ENCODE data around the gene TBC1D30.
"Not testable (repeated sequence)": the region's sequence is repeated elsewhere in the genome, so short reads cannot be mapped to it uniquely, and the experiment has no call there.

The TBC1D30 gene

GRCh38 chr12:64806593-64807460 lies 17.6 kb upstream of the TBC1D30 start:
- no peak for DNase-seq (ENCODE audit: low read depth in 2 of 2)

GRCh38 chr12:64808110-64808509 lies 16.3 kb upstream of the TBC1D30 start:
- no peak for DNase-seq (ENCODE audit: low read depth in 2 of 2)

- no peak for DNase-seq (ENCODE audit: low read depth in 2 of 2)
Observed at GRCh38 chr12:64810831-64811230, 13.6 kb upstream of the TBC1D30 start.

GRCh38 chr12:64813723-64814122 lies 10.7 kb upstream of the TBC1D30 start:
- no peak for DNase-seq (ENCODE audit: low read depth in 2 of 2)

GRCh38 chr12:64814432-64814831 lies 10.0 kb upstream of the TBC1D30 start:
- DNase-seq (ENCODE audit: low read depth in 2 of 2), result no peak

GRCh38 chr12:64819816-64820402 lies 4.5 kb upstream of the TBC1D30 start:
- no peak for DNase-seq (ENCODE audit: low read depth in 2 of 2)

- DNase-seq (ENCODE audit: low read depth in 2 of 2), result no peak
Observed at GRCh38 chr12:64820593-64820992, 3.9 kb upstream of the TBC1D30 start.

GRCh38 chr12:64821116-64821630 lies 3.3 kb upstream of the TBC1D30 start:
- DNase-seq (ENCODE audit: low read depth in 2 of 2), result no peak

GRCh38 chr12:64824130-64824499 lies 332 bp upstream of the TBC1D30 start:
- DNase-seq (ENCODE audit: low read depth in 2 of 2), result no peak

- no peak for DNase-seq (ENCODE audit: low read depth in 2 of 2)
Observed at GRCh38 chr12:64825143-64826021, 935 bp downstream of the TBC1D30 start.

GRCh38 chr12:64826234-64826633 lies 1.8 kb downstream of the TBC1D30 start:
- DNase-seq (ENCODE audit: low read depth in 2 of 2), result peak in 1 of 2 donors; percentile 8

- no peak for DNase-seq (ENCODE audit: low read depth in 2 of 2)
Observed at GRCh38 chr12:64828713-64829112, 4.3 kb downstream of the TBC1D30 start.

GRCh38 chr12:64833928-64834327 lies 9.5 kb downstream of the TBC1D30 start:
- no peak for DNase-seq (ENCODE audit: low read depth in 2 of 2)

GRCh38 chr12:64835901-64836300 lies 11.5 kb downstream of the TBC1D30 start:
- no peak for DNase-seq (ENCODE audit: low read depth in 2 of 2)

GRCh38 chr12:64836856-64837255 lies 12.4 kb downstream of the TBC1D30 start:
- DNase-seq (ENCODE audit: low read depth in 2 of 2), result no peak

- no peak for DNase-seq (ENCODE audit: low read depth in 2 of 2)
Observed at GRCh38 chr12:64837427-64837826, 13.0 kb downstream of the TBC1D30 start.

GRCh38 chr12:64840119-64840518 lies 15.7 kb downstream of the TBC1D30 start:
- DNase-seq (ENCODE audit: low read depth in 2 of 2), result no peak

GRCh38 chr12:64840949-64841717 lies 16.7 kb downstream of the TBC1D30 start:
- DNase-seq (ENCODE audit: low read depth in 2 of 2), result no peak

GRCh38 chr12:64848409-64848808 lies 24.0 kb downstream of the TBC1D30 start:
- DNase-seq (ENCODE audit: low read depth in 2 of 2), result not testable (repeated sequence)

GRCh38 chr12:64858882-64859605 lies 34.6 kb downstream of the TBC1D30 start:
- DNase-seq (ENCODE audit: low read depth in 2 of 2), result no peak
